ENCODE results near the gene DRAP1.
A peak's percentile ranks its signal among the peaks of the same experiment; 100 is the strongest.

DRAP1 gene, protein sequence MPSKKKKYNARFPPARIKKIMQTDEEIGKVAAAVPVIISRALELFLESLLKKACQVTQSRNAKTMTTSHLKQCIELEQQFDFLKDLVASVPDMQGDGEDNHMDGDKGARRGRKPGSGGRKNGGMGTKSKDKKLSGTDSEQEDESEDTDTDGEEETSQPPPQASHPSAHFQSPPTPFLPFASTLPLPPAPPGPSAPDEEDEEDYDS

DNA sequence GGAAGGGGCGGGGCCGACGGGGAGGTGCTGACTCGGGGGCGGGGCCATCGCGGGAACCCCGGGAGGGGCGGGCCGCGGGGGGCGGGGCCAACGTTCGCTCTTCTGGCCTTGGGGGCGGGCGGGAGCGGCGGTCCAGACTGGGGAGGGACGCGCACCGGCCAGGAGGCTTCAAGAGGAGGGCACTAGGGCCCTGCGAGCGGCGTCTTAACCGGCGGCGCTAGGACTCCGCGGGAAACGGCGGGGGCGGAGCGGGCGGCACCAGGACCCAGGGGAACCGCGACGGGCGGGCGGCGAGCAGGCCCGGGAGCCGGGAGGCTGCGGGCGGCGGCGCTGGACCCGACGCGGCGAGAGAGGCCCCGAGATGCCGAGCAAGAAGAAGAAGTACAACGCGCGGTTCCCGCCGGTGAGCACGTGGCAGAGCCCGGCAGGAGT, at the start of gene DRAP1:
Gene DRAP1 (plus strand): TSS at position 286 of the 432 bp plus-strand sequence. CDS start 76 bp downstream, at position 362.
- peak; percentile 98 for DNase-seq

DNA sequence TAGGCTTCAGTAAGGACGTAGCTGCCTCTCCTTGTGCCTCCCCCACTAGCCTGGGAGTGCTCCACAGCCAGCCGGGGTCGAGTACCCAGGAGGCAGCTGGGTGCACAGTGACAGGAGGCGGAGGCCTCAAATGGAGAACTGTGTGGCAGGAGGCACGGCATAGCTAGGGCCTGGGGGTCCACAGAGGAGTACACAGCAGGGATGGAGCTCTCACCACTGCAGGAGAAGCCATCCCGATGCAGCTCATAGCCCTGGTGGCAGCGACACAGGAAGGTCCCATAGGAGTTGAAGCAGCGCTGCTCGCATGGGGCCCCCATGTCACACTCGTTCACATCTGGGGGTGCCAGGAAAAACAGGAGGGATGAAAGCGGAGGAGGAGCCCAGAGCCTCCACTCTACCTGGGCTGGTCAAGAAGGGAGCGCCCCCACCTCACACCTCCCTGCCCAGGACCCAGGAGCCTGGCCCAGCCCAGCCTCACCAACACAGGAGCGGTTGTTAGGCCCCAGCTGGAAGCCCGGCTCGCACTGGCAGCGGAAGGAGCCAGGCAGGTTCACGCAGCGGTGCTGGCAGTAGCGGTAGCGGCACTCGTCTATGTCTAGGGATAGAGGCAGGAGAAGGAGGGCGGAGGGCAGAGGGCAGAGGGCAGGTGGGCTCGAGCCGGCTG, 49.5 kb upstream of the DRAP1 start:
- DNase-seq, result no peak

DNA sequence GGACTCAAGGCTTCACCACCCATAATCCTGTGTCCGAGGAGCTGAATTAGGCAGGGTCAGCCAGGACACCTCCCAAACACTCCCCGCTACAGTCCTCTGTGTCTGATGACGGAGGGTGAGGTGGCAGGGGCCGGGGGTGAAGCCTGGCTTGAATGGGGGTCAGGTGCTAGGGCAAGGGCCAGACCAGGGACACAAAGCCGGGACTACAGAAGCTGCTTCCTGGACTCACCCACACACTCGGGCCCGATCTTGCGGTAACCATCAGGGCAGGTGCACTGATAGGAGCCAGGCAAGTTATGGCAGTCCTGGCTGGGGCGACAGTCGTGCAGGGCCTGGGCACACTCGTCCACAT, 48.9 kb upstream of the DRAP1 start:
- no peak for DNase-seq

DNA sequence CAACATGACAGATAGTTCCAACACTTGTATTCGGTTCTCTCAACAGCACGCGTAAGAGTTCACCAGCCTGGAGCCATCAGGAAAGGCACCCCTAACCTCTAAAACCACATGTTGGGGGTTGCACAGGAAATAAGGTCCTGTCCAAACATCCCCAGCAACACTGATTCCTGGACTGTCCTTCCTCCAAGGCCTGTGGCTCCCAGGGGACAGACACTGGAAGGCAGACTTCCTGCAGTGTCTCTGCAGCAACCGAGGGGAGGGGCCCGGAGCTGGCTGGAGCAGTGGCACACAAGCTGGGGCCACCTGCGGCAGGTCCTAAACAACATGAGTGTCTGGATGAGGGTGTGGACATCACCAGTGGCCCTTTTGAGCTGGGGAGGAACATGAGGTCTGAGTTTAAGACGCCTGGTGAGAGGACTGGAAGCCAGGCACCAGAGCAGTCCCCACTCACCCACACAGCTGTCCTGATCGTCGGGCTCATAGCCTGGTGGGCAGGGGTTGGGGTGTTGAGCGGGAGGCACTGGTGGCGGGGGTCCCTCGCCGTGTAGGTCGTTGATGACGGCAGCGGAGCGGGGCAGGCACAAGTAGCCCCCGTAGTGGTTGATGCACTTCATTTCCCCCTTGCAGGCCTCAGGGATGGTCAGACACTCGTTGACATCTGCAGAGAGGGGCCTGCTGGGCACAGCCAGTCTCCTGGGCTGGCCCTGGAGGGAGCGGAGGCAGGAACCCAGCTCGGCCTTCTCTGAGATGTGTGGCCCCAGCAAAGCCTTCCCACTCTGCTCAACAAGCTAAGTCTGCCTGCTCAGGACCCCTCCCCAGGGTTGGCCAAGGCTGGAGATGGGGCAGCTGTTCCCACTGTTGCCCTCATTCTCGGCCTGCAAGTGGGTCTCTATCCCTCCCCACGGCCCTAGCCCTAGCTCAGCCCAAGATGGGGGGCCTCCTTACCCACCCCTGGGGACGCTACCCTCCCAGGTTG, 48.2 kb upstream of the DRAP1 start:
- no peak for DNase-seq

DNA sequence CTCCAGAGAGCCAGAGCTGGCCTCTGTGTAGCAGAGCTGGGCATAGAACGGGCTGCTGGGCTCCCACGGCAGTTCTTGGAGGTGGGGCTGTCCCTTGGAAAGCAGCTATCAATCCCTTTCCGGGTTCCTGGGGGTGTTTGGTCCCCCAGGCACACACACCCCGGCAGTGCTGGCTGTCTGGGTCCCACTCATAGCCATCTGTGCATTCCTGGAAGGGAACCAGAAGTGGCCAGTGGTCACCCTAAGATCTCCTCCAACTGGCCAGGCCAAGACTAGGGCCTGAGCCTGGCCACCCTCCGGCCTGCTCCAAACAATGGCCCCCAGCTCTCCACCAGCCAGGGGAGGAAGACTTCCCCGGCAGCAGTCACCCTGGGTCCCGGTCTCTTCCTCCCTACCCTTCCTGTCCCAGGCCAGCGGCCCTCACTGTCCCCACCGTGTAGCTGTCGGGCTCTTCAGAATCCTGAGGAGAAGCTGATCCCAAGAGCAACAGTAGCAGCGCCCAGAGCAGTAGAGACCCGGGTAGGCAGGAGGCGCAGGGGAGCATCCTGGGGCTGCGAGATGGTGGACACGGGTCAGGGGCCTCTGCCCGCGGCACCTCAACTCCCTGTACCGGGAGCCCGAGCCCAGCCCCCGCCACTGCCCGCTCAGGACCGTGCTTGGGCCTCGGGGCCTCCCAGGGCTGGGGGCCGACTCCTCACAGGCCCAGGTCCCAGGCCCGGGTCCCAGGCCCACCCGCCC, 47.2 kb upstream of the DRAP1 start:
- no peak for DNase-seq

DNA sequence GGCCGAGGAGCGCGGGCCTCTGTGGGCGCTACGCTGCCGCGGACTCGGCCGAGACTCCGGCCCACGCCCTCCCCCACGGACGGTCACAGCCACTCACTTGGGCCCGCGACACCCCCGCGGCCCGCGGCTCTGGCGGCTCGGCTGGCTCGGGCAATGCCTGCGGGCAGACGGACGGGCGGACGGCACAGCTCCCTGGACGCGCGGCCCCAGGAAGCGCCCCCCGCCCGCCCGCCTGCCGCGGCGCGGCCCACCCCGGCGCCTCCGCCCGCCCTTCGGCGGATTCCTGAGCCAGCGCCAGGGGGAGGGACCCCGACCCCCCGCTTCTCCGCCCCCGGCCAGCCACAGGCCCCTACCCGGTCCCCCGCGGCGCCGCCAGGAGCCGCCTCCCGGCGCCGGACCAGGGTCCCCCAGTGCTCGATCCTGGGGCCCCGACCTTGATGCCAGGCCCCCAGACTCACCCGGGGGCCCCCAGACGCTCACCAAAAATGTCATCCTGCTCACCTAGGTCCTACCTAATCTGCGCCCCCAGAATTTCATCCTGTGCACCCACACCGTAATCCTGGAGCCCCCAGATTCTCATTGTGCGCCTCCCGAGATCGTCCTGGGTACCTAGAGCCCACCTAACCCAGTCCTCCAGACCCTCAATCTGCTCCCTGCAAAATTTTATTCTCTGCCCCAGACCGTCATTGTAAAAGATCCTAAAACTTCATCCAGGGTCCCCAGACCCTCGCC, 46.5 kb upstream of the DRAP1 start, which contains the start of gene EFEMP2:
Gene EFEMP2 (minus strand): TSS at position 215 of the 732 bp plus-strand sequence. CDS start 446 bp downstream, outside the sequence.
- no peak for DNase-seq

DNA sequence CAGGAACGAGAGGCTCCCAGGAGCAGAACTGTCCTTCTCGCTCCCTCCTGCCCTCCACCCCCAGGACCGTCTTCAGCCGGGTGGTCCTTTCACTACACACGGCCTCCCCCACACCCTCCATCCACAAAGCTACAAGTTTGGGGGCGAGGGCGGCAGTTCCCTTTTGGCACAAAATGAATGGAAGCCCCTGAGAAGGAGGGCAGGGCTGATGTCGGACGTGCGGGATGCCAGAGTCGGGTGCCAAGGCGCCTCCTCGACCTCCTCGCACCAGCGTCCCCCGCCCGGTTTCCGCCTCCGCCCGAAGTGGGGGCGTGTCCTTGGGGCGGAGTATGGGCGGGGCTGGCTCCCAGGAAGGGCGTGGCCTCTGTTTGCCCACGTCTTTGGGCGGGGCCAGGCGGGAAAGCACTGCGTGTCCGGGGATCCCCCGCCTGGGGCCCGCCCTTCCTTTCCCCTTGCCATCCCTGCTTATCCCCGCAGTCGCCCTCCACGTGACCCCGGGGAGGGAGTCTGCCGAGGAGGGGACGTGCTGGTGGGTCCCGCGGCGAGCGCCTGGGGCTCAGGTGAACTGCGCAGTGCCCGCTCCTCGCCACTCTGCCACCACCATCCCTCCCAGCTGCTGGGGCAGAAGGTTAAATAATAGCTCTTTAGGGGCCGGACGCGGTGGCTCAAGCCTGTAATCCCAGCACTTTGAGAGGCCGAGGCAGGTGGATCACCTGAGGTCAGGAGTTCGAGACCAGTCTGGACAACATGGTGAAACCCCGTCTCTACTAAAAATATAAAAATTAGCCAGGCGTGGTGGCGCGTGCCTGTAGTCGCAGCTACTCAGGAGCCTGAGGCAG, 45.7 kb upstream of the DRAP1 start:
- peak; percentile 98 for DNase-seq

DNA sequence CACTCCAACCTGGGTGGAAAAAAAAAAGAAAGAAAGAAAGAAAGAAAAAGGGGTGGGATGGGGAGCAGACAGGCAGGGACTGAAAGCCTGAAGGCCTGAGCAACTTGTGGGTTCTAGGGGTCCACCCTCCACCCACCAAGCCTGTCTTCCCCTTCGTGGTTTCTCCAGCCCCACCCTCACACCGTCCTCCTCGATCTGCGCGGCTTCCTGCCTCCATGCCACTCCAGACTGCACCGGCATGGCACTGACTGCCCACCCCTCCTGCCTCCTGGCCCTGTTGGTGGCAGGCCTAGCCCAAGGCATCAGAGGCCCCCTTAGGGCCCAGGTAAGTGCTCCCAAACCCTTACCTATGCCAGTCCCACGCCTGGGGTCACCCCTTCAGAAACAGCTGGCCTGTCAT, 39.6 kb upstream of the DRAP1 start, which contains the start of gene CTSW:
Gene CTSW (plus strand): TSS at position 221 of the 400 bp plus-strand sequence. CDS start 18 bp downstream, at position 239.
- DNase-seq, result peak; percentile 65

DNA sequence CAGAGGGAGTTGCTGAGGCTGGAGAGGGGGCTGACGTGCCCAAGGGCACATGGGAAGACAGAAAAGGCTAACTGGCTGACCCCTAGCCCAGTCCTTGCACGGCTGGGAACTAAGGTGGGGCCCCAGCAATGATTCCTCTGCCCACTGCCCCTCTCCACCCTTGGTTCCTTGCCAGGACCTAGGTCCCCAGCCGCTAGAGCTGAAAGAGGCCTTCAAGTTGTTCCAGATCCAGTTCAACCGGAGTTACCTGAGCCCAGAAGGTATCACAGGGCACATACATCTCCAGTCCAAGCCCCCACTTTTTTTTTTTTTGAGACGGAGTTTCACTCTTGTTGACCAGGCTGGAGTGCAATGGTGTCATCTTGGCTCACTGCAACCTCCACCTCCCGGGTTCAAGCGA, 39.2 kb upstream of the DRAP1 start:
- DNase-seq, result no peak

DNA sequence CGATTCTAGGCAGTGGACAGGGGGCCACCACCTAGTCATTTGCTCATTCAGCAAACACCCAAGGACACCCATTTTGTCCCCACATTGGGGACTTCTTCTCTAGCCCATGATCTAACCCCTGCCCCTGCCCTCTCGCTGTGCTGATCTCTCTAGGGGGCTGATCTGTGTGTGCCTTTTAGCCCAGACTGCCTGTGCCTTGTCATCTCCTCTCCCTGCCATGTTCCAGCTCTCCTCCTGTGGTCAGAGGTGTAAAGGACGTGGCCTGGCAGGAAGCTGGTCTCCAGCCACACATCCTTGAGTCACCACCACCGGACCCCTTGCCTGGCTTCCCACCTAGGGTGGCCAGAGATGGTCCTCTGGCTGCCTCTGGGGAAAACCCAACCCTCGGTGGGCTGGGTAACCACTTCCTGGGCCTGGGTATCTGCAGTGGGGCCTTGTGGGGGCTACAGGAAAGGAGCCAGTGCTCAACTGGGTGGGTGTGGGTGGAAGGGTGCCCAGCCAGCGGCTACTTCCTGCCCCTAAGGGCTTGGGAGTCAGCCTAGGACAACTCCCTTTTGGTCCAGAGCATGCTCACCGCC, 38.3 kb upstream of the DRAP1 start:
- DNase-seq, result no peak

DNA sequence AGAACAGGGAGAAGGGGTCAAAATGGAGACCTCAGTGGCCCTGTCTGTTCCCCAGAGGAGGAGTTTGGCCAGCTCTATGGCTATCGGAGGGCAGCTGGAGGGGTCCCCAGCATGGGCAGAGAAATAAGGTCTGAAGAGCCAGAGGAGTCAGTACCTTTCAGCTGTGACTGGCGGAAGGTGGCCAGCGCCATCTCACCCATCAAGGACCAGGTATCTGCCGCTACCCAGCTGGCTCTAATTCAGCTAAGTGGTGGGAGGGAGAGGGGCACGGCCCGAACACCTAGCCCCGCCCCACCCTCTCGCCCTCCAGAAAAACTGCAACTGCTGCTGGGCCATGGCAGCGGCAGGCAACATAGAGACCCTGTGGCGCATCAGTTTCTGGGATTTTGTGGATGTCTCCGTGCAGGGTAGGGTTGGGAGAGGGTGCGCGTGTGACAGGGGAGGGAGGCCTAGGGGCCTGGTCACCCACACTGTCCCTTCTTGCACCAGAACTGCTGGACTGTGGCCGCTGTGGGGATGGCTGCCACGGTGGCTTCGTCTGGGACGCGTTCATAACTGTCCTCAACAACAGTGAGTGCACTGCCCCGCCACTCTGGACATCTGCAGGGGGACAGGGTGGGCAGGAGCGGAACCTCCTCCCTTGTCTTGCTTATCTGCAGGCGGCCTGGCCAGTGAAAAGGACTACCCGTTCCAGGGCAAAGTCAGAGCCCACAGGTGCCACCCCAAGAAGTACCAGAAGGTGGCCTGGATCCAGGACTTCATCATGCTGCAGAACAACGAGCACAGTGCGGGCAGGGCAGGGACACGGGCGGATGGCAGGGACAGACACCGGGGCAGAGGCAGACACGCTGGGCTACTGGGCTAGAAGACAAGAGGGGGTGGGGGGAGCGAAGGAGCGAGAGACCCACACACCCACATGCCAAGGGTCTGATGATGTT, 36.8 kb upstream of the DRAP1 start:
- no peak for DNase-seq

DNA sequence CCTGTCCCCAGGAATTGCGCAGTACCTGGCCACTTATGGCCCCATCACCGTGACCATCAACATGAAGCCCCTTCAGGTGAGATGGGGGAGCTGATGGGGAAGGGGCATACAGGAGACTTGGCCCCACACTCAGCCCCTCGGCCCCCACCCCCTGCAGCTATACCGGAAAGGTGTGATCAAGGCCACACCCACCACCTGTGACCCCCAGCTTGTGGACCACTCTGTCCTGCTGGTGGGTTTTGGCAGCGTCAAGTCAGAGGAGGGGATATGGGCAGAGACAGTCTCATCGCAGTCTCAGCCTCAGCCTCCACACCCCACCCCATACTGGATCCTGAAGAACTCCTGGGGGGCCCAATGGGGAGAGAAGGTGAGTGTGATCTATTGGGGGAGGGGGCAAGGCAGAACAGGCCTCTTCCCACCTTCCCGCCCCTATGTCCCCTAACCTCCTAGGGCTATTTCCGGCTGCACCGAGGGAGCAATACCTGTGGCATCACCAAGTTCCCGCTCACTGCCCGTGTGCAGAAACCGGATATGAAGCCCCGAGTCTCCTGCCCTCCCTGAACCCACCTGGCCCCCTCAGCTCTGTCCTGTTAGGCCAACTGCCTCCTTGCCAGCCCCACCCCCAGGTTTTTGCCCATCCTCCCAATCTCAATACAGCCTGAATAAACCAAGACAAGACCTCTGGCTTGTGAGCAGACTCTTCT, 36.0 kb upstream of the DRAP1 start:
- no peak for DNase-seq

DNA sequence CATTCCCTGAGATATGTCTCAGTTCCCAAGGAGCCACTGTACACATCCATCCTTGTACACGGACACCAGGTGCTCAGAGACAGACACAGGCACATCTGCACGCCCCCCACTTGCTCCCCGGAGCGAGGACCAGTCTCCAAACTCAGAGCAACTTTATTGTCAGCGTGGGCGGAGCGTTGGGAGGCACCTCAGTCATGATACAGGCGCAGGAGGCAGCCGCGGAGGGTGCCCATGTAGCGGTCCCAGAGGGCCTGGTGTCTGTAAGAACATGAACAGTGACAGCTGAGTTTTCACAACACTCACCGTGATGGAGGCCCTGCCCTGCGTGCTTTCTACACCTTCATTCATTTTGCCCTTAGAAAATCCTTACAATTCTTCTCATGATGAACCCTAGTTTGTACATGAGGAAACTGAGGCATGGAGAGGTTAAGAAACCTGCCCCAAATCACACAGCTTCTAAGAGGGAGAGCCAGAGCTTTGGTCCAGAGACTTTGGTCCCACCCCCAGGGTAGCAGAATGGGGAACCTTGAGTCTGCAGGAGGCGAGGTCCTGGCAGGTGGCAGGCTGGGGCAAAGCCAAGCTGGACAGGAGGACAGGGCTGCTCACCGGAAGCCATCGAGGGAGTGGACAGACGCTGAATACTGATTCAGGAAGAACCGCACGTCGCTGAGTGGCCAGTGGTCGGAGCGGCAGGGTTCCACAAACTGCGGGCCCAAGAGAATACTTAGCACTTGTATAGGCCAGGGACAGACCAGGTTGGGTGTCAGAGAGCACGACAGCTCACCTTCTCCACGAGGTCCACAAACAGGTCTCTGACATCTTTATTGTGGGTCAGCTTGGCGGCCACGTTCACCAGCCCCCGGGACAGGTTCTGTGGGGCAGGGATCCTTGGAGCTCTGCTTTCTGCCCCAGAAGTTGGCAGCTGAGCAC, 35.2 kb upstream of the DRAP1 start:
- no peak for DNase-seq

DNA sequence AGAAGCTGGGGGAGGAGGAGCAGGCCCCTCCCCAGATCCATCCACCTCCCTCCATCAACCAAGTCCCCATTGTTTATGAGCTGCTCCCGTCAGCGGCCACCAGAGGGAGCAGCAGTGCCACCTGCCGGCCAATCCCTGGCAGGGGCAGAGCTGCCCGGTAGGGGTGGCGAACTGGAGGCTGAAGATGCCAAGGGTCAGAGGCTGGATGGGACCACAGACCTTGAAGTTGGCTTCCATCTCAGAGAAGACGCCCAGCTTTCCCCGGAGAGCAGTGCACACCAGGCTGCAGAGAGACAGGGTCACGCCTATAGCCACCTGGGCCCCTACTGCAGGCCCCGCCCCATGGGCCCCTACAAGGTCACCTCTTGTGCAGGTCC, 34.5 kb upstream of the DRAP1 start:
- DNase-seq, result peak; percentile 87

DNA sequence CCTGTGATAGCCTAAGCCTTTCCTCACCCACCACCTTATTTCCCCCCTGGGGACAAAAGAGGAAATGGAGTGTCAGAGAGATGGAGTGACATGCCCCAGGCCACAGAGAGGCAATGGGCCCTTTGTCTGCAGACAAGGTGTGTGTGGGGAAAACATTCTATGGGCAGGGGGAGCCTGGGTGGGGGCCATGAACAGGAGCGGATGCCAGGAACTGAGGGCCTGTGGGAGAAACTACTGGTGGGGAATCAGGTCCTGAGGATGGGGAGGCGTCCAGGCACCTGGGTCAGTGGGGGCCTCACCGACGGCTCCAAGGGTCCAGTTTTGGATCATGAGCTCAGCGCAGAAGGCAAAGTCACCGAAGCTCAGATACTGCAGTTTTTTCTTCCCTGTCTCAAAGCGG, 34.0 kb upstream of the DRAP1 start:
- no peak for DNase-seq

DNA sequence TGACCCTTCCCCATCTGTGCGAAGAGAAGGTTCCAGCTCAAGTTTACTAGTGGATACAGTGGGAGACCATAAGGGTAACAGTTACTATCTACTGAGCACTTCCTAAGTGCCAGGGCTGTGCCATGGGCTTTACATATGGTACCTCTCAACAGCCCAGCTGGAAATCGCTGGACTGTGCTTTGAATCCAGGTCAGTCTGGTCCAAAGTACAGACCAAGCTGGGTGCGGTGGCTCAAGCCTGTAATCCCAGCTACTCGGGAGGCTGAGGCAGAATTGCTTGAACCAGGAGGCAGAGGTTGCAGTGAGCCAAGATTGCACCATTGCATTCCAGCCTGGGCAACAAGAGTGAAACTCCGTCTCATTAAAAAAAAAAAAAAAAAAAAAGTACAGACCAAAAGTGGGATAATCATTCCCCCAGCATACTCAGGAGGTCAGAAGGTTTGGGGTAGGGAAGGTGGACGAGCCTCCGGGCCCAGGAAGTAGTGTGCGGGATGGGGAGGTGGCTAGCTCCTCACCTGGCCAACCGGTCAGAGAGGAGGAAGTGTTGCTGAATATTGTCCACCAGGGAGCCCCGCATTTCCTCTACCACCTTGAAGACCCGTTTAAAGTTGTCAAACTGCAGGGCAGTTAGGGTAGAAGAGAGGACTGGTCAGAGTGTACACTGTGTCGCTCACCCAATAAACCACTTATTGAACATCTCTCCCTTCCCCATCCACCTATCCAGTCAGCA, 33.3 kb upstream of the DRAP1 start:
- DNase-seq, result no peak

Measured in CD4-positive, alpha-beta T cell treated with Interleukin-10 for 1 hour (primary cell).